ENCODE results near the gene MOGAT3.

- TF ChIP-seq POLR2A (IDR thresholded peaks at IDR 0.05; ENCODE audit: low read depth, low read length) (no peak), POLR2AphosphoS5 (IDR thresholded peaks at IDR 0.05; ENCODE audit: low read depth, low read length) (no peak)
Measured at GRCh38 chr7:101216860-101217387, 16.1 kb upstream of the MOGAT3 start.
